GM21576 (cell line): ENCODE data around the gene SEC61A1.

Source experiments
- ATAC-seq: cut with Tn5 transposase; IDR thresholded peaks from one replicate; pipeline ENCODE4 v1.9.1; 2021; ENCODE audit warnings: mild to moderate bottlenecking, moderate library complexity; ENCODE audit not compliant: unreplicated experiment

SEC61A1 gene

DNA sequence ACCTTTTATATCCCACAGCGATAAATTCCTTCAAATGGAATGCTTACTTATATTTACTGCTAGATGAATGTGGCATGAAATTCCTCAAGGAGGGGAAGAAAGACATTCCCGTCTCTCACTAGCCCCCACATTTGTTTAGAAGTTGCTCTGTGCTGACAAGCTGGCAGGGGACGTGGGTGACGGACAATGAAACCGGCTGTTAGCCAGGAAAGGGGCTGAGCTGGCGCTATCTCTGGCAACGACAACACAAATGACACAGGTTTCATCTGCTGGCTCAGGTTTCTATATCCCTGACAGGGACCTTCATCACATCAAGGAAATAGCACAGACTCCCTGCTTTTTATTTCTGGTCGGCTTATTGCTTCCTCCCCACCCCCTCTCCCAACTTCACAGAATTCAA, 55.6 kb downstream of the SEC61A1 start:
- no peak for ATAC-seq

DNA sequence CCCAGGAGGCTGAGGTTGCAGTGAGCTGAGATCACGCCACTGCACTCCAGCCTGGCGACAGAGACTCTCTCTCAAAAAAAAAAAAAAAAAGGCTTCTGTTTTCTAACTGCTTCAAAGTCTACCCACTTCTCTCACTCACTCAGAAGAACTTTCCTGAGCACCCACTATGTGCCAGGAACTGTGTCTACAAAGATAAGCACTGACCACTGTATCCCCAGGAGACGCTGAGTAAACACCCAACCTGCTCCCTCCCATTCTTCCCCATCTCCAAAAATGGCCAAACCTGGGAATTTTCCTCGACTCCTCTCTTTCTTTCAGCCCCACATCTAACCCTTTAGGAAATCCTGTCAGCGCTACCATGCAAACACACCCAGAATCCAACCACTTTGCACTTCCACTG, 58.9 kb downstream of the SEC61A1 start:
- no peak for ATAC-seq

DNA sequence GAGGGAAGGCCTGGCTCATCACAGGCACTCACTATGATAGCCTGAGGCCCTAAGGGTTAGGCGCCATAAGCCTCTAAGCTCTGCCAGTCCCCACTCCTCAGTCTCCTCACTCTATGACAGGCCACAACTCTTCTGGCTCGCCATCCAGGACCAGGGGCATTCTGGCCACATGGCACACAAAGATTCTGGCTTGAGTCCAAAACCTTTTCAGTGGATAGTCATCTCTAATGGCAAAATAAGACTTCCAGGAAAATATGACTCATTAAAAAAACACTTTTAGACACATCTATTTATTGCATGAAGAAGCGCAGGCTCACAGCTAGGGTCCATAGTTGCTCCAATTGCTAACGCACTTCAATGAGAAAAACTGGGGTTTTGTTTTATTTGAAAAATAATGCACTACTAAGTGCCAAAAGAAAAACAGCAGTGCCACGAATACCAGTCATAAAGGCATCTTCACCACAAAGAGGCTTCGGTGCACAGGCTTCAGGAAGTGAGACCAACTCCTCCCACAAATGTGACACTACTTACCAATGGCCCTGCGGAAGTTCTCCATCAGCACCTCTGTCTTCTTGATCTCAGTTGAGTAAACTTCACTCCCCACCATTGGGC, 60.2 kb downstream of the SEC61A1 start:
- no peak for ATAC-seq

DNA sequence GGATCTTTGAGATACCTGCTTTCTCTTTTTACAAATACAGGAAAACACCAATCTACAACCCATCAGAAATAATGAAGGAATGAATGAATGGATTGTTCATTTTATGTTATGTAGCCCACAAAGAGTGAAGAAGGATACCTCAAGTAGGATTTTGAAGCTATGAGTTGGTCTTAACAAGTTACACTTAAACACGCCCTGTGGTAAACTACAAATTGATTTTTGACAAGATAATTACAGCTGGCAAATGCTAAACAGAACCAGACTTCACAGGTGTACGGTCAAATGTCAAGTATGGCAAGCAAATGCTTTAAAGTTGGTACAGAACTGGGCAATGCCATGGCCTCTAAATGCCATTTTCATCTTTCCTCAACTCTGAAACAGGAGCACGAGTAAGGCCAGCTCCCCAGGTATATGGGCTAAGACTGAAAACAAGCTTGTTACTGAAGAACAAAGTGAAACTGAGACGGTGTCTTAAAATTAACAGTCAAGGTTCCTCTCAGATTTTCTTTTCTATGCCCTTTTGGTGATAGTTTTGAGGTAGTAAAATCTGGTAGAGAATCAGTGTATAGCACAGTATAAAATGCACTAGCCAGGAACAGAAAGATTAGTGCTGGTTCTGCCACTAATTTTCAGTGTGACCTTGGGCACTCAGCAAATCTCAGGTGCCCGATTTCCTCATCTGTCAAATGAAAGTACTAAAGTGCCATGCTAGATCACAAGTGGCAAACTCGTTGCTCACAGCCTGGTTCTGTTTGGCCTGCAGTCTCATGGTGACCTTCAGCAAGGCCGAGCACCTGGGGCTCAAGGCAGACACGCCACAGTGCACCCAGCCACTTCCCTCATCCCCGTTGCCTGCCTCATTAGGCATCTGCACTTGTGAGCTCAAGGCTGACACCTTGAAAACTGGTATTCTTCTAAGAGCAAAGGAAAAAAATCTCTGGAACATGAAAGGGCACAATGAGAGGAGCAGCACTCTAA, 61.9 kb downstream of the SEC61A1 start:
- ATAC-seq: peak; percentile 82
